GM21786 (cell line): ENCODE measurements around the gene SNURF.
A peak's percentile ranks its signal among the peaks of the same experiment; 100 is the strongest.
"Not testable (repeated sequence)": the region's sequence is repeated elsewhere in the genome, so short reads cannot be mapped to it uniquely, and the experiment has no call there.

Experiments
- ATAC-seq: cut with Tn5 transposase; IDR thresholded peaks from one replicate; pipeline ENCODE4 v1.9.1; 2021; ENCODE audit not compliant: unreplicated experiment

Gene SNURF

GRCh38 chr15:24954783-24955530 is at the start of gene SNURF, which contains the start of gene SNRPN:
Gene SNURF (plus strand): TSS chr15:24954987. CDS start chr15:24955049, 62 bp downstream.
Gene SNRPN (plus strand): TSS chr15:24954987. CDS start chr15:24974454, 19,467 bp downstream.
- no peak for ATAC-seq

- no peak for ATAC-seq
Observed at GRCh38 chr15:24916305-24917009, 38.3 kb upstream of the SNURF start.

- ATAC-seq, result no peak
Observed at GRCh38 chr15:24917431-24917830, 37.4 kb upstream of the SNURF start.

GRCh38 chr15:24919446-24919845 is 35.3 kb upstream of the SNURF start:
- ATAC-seq, result no peak

GRCh38 chr15:24922781-24923180 is 32.0 kb upstream of the SNURF start:
- ATAC-seq, result not testable (repeated sequence)

- no peak for ATAC-seq
Observed at GRCh38 chr15:24924153-24924552, 30.6 kb upstream of the SNURF start.

- ATAC-seq, result no peak
Observed at GRCh38 chr15:24924621-24925020, 30.2 kb upstream of the SNURF start.

GRCh38 chr15:24931874-24932732 is 22.7 kb upstream of the SNURF start:
- not testable (repeated sequence) for ATAC-seq

GRCh38 chr15:24933716-24934115 is 21.1 kb upstream of the SNURF start:
- no peak for ATAC-seq

GRCh38 chr15:24938224-24938623 is 16.6 kb upstream of the SNURF start:
- ATAC-seq, result not testable (repeated sequence)

- no peak for ATAC-seq
Observed at GRCh38 chr15:24940236-24940635, 14.6 kb upstream of the SNURF start.

- ATAC-seq, result no peak
Observed at GRCh38 chr15:24943361-24943760, 11.4 kb upstream of the SNURF start.

- ATAC-seq, result no peak
Observed at GRCh38 chr15:24944954-24945353, 9.8 kb upstream of the SNURF start.

GRCh38 chr15:24945711-24946110 is 9.1 kb upstream of the SNURF start:
- no peak for ATAC-seq

GRCh38 chr15:24948495-24948894 is 6.3 kb upstream of the SNURF start:
- ATAC-seq, result no peak

- ATAC-seq, result no peak
Observed at GRCh38 chr15:24955531-24955921, 739 bp downstream of the SNURF start.

GRCh38 chr15:24956111-24956838 is 1.5 kb downstream of the SNURF start:
- peak; percentile 81 for ATAC-seq

- ATAC-seq, result no peak
Observed at GRCh38 chr15:24957691-24958090, 2.9 kb downstream of the SNURF start.

GRCh38 chr15:24961967-24962366 is 7.2 kb downstream of the SNURF start:
- no peak for ATAC-seq

GRCh38 chr15:24962880-24963279 is 8.1 kb downstream of the SNURF start:
- no peak for ATAC-seq
